K562 (cell line): ENCODE data around the gene ATP6V1F. TPM values are rescaled to one million over a fixed set of nuclear protein-coding genes. Genes with fewer than 3 reads are reported as not detected.

Experiments used
- BMI1 ChIP-seq: fragments of 150-350 bp; IDR thresholded peaks from 2 replicates; pipeline ENCODE4 v1.6.1; 2014; ENCODE audit warnings: low read length
- CC2D1A ChIP-seq: fragments of 450-650 bp; IDR thresholded peaks from 2 replicates; pipeline ENCODE4 v1.6.1; 2017; ENCODE audit warnings: mild to moderate bottlenecking
- HNRNPK ChIP-seq: fragments of 200-400 bp; formaldehyde crosslinking; IDR thresholded peaks from one replicate; pipeline ENCODE4 v1.6.1; 2018; ENCODE audit warnings: mild to moderate bottlenecking, low read depth, low read length; ENCODE audit not compliant: poor library complexity, severe bottlenecking
- NCOA1 ChIP-seq: fragments of 450-650 bp; IDR thresholded peaks from 2 replicates; pipeline ENCODE4 v1.6.1; 2016; ENCODE audit warnings: low read depth
- NFE2 ChIP-seq: IDR thresholded peaks from 2 replicates; pipeline ENCODE4 v1.6.1; 2014; ENCODE audit warnings: antibody characterized with exemption, low read depth
- NONO ChIP-seq, 2 experiments: fragments of 200-400 bp in 1 of 2; fragments of 450-650 bp in 1 of 2; formaldehyde crosslinking in 1 of 2; IDR thresholded peaks; 2 replicates each; pipeline ENCODE4 v1.6.1; 2017; ENCODE audit warnings: low read depth in 2 of 2, mild to moderate bottlenecking in 2 of 2, moderate library complexity in 2 of 2, low read length in 1 of 2
- PHB ChIP-seq: fragments of 250-450 bp; sonication (Bioruptor Pico); IDR thresholded peaks from 2 replicates; pipeline ENCODE4 v1.5.0; 2021
- RNF219 ChIP-seq: fragments of 250-450 bp; sonication (Bioruptor Pico); IDR thresholded peaks from 2 replicates; pipeline ENCODE4 v1.5.0; 2022; ENCODE audit warnings: mild to moderate bottlenecking
- SRF ChIP-seq, 2 experiments: fragments of 250-450, 450-650 bp in 1 of 2; sonication (Bioruptor Pico) in 1 of 2; sonication (generic) in 1 of 2; formaldehyde crosslinking; IDR thresholded peaks; 2 replicates each; pipeline versions ENCODE4 v1.5.0 to v1.5.1; 2020 to 2022; ENCODE audit warnings: mild to moderate bottlenecking in 1 of 2, missing genetic modification reagents in 1 of 2
- ZBTB2 ChIP-seq: fragments of 450-650 bp; IDR thresholded peaks from 2 replicates; pipeline ENCODE4 v1.6.1; 2016; ENCODE audit warnings: antibody characterized with exemption
- ZNF77 ChIP-seq: fragments of 250-450 bp; sonication (Bioruptor Pico); IDR thresholded peaks from 2 replicates; pipeline ENCODE4 v1.5.0; 2020
- polyA plus RNA-seq, 8 experiments: library from polyadenylated mRNA; depleted of rRNA in 4 of 8; stranded (reverse) in 5 of 8; unstranded in 3 of 8; fragments of >200 nt; fragmentation: Nextera tagmentation in 2 of 8; fragmentation: Illumina TruSeq in 1 of 8; extraction: Ambion mirVana in 2 of 8; extraction: Trizol in 1 of 8; gene quantifications; 2 replicates each; pipeline versions ENCODE4 v1.2.1 to v1.2.3, GENCODE V29; 2011 to 2014; ENCODE audit warnings: inconsistent platforms in 1 of 8, missing spikeins in 1 of 8
- total RNA-seq, 7 experiments: library from RNA; depleted of rRNA in 6 of 7; stranded (reverse); fragments of >200 nt in 6 of 7; fragmentation: Illumina TruSeq in 2 of 7; extraction: Trizol in 2 of 7; gene quantifications; 2 replicates each; pipeline versions ENCODE4 v1.2.1 to v1.2.3, GENCODE V29; 2011 to 2021; ENCODE audit warnings: low replicate concordance in 1 of 7
- TF ChIP-seq, protein P1 (sequence below): IDR thresholded peaks from 3 replicates; pipeline ENCODE4 v1.6.1; 2011; ENCODE audit warnings: borderline replicate concordance, mild to moderate bottlenecking, moderate library complexity; ENCODE audit not compliant: insufficient read length; ENCODE audit errors: extremely low read depth
- TF ChIP-seq, protein P2 (sequence below): fragments of 200-800 bp; sonication (Bioruptor generic); IDR thresholded peaks from 2 replicates; pipeline ENCODE4 v1.6.1; 2016; ENCODE audit warnings: missing genetic modification characterization, missing compliant biosample characterization

Gene ATP6V1F
- total and polyA plus RNA-seq, 9 of the 15 experiments (the other 6 are each of a cell fraction or from before 2014, with no cell fraction given) = 206 to 1,123 (median 542) TPM

- TF ChIP-seq ZBTB2 (peak; percentile 69), PHB (no peak), BMI1 (no peak), NFE2 (no peak), ZNF77 (CRISPR knock-in tag) (no peak), RNF219 (CRISPR knock-in tag) (no peak), SRF (CRISPR knock-in tag; IDR thresholded peaks at IDR 0.05) (0 out of 4 replicates have a peak, but pooled peaks of 1 of the 2 experiments have one; percentile 50), CC2D1A (no peak), NCOA1 (no peak), HNRNPK (no peak), NONO (IDR thresholded peaks at IDR 0.05; ENCODE audit: low read depth in 2 of 2, low read length in 1 of 2) (peak in 1 of 2 experiments; percentile 83; a peak in 2 of 4 replicates)
- TF ChIP-seq, protein P1, sequence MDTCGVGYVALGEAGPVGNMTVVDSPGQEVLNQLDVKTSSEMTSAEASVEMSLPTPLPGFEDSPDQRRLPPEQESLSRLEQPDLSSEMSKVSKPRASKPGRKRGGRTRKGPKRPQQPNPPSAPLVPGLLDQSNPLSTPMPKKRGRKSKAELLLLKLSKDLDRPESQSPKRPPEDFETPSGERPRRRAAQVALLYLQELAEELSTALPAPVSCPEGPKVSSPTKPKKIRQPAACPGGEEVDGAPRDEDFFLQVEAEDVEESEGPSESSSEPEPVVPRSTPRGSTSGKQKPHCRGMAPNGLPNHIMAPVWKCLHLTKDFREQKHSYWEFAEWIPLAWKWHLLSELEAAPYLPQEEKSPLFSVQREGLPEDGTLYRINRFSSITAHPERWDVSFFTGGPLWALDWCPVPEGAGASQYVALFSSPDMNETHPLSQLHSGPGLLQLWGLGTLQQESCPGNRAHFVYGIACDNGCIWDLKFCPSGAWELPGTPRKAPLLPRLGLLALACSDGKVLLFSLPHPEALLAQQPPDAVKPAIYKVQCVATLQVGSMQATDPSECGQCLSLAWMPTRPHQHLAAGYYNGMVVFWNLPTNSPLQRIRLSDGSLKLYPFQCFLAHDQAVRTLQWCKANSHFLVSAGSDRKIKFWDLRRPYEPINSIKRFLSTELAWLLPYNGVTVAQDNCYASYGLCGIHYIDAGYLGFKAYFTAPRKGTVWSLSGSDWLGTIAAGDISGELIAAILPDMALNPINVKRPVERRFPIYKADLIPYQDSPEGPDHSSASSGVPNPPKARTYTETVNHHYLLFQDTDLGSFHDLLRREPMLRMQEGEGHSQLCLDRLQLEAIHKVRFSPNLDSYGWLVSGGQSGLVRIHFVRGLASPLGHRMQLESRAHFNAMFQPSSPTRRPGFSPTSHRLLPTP = no peak
- TF ChIP-seq, protein P2, sequence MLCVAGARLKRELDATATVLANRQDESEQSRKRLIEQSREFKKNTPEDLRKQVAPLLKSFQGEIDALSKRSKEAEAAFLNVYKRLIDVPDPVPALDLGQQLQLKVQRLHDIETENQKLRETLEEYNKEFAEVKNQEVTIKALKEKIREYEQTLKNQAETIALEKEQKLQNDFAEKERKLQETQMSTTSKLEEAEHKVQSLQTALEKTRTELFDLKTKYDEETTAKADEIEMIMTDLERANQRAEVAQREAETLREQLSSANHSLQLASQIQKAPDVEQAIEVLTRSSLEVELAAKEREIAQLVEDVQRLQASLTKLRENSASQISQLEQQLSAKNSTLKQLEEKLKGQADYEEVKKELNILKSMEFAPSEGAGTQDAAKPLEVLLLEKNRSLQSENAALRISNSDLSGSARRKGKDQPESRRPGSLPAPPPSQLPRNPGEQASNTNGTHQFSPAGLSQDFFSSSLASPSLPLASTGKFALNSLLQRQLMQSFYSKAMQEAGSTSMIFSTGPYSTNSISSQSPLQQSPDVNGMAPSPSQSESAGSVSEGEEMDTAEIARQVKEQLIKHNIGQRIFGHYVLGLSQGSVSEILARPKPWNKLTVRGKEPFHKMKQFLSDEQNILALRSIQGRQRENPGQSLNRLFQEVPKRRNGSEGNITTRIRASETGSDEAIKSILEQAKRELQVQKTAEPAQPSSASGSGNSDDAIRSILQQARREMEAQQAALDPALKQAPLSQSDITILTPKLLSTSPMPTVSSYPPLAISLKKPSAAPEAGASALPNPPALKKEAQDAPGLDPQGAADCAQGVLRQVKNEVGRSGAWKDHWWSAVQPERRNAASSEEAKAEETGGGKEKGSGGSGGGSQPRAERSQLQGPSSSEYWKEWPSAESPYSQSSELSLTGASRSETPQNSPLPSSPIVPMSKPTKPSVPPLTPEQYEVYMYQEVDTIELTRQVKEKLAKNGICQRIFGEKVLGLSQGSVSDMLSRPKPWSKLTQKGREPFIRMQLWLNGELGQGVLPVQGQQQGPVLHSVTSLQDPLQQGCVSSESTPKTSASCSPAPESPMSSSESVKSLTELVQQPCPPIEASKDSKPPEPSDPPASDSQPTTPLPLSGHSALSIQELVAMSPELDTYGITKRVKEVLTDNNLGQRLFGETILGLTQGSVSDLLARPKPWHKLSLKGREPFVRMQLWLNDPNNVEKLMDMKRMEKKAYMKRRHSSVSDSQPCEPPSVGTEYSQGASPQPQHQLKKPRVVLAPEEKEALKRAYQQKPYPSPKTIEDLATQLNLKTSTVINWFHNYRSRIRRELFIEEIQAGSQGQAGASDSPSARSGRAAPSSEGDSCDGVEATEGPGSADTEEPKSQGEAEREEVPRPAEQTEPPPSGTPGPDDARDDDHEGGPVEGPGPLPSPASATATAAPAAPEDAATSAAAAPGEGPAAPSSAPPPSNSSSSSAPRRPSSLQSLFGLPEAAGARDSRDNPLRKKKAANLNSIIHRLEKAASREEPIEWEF (CRISPR knock-in tag) = peak; percentile 25; the same call in 1 of the 2 replicates
Observed at GRCh38 chr7:128830231-128831177, 32.2 kb upstream of the ATP6V1F start, which contains the start of gene FLNC (continued).
